K562 (cell line): ENCODE measurements around the gene TPGS1. TPM values are rescaled to one million over a fixed set of nuclear protein-coding genes. Genes with fewer than 3 reads are reported as not detected.
A peak's percentile ranks its signal among the peaks of the same experiment; 100 is the strongest.

Experiments
- ATAC-seq: fragments of 200-7000 bp; cut with Tn5 transposase; 3 replicates; pipeline ENCODE4 v1.9.1; 2020; ENCODE audit warnings: moderate library complexity
- BruUV-seq: library from RNA; stranded (reverse); fragments of 400-500 nt; replicated peaks from 2 replicates; lab custom pipeline; 2021; lab: Mats Ljungman, UMichigan
- CTCF ChIA-PET: fragments of 300-600 bp; formaldehyde crosslinking; extraction: SDS; loops from one replicate; lab custom pipeline; 2021; ENCODE audit warnings: low intra/inter-chr PET ratio; lab: Yijun Ruan, JAX
- POLR2A ChIA-PET: fragments of 300-600, 350-650 bp; sonication (Branson Sonifier 250); formaldehyde crosslinking; extraction: SDS; loops from one replicate; lab custom pipeline; 2021; ENCODE audit warnings: antibody characterized with exemption, inconsistent platforms; lab: Yijun Ruan, JAX
- DNase-seq, 4 experiments: peaks; one replicate each; pipeline versions ENCODE4 v3.0.0 to v3.0.0-alpha.2; 2011 to 2018; ENCODE audit warnings: low spot score in 3 of 4, mixed read lengths in 3 of 4; ENCODE audit errors: extremely low read depth in 1 of 4
- FAIRE-seq: peaks from 2 replicates; lab custom pipeline; 2011; peaks lifted over from hg19 to GRCh38; lab: Jason Lieb, UNC
- H2AFZ ChIP-seq: 2 replicates; pipeline ENCODE4 v1.6.0; 2011; ENCODE audit warnings: low read depth, low read length, control low read depth, inconsistent platforms
- H3K27ac ChIP-seq: fragments of 200-600 bp; 3 replicates; pipeline ENCODE4 v1.8.0; 2011; ENCODE audit warnings: low read depth, mild to moderate bottlenecking, control low read depth, inconsistent platforms, low read length, moderate library complexity, mixed read lengths; ENCODE audit errors: extremely low read depth
- H3K27me3 ChIP-seq, 2 experiments: fragments of 300-600 bp in 1 of 2; 2 replicates in 1 of 2; 3 replicates in 1 of 2; pipeline versions ENCODE4 v1.6.0 to v1.8.0; 2011; ENCODE audit warnings: inconsistent platforms in 2 of 2, low read length in 2 of 2, mild to moderate bottlenecking in 1 of 2, mixed read lengths in 1 of 2, moderate library complexity in 1 of 2; ENCODE audit not compliant: control insufficient read depth in 2 of 2, insufficient read depth in 2 of 2
- H3K36me3 ChIP-seq: fragments of 300-600 bp; 3 replicates; pipeline ENCODE4 v1.8.0; 2011; ENCODE audit warnings: mild to moderate bottlenecking, low read length, inconsistent platforms; ENCODE audit not compliant: control insufficient read depth, insufficient read depth
- H3K4me1 ChIP-seq, 2 experiments: fragments of 200-600 bp in 1 of 2; replicated peaks in 1 of 2; 2 replicates in 1 of 2; 3 replicates in 1 of 2; pipeline versions ENCODE4 v1.5.1 to v1.8.0; 2011; ENCODE audit warnings: inconsistent platforms in 2 of 2, low read length in 2 of 2, mild to moderate bottlenecking in 1 of 2, mixed read lengths in 1 of 2, moderate library complexity in 1 of 2; ENCODE audit not compliant: control insufficient read depth in 2 of 2, insufficient read depth in 2 of 2
- H3K4me2 ChIP-seq: 2 replicates; pipeline ENCODE4 v1.6.1; 2011; ENCODE audit warnings: low read length, control low read depth, inconsistent platforms, mixed read lengths; ENCODE audit not compliant: insufficient read depth
- H3K4me3 ChIP-seq: fragments of 200-600 bp; sonication (generic), shearing (Covaris generic); 2 replicates; pipeline ENCODE4 v1.5.1; 2016; ENCODE audit warnings: control low read depth, inconsistent platforms
- H3K79me2 ChIP-seq: fragments of 200-600 bp; 3 replicates; pipeline ENCODE4 v1.8.0; 2011; ENCODE audit warnings: low read length, inconsistent platforms; ENCODE audit not compliant: control insufficient read depth, insufficient read depth
- H3K9ac ChIP-seq, 2 experiments: 2 replicates each; pipeline versions ENCODE4 v1.6.0 to v1.6.1; 2011; ENCODE audit warnings: low read depth in 2 of 2, low read length in 2 of 2, control low read depth in 1 of 2, inconsistent platforms in 1 of 2, mild to moderate bottlenecking in 1 of 2, mixed read lengths in 1 of 2; ENCODE audit not compliant: insufficient read depth in 1 of 2
- H3K9me1 ChIP-seq: one replicate; pipeline ENCODE4 v1.6.0; 2011; ENCODE audit warnings: inconsistent platforms, mild to moderate bottlenecking, low read length, moderate library complexity; ENCODE audit not compliant: control insufficient read depth, insufficient read depth
- H3K9me3 ChIP-seq: replicated peaks from 2 replicates; pipeline ENCODE4 v1.5.1; 2011; ENCODE audit warnings: low read depth, low read length, inconsistent platforms; ENCODE audit not compliant: control insufficient read depth, insufficient read depth
- H4K20me1 ChIP-seq: replicated peaks from 2 replicates; pipeline ENCODE4 v1.6.1; 2011; ENCODE audit warnings: low read length, inconsistent platforms, mixed read lengths; ENCODE audit not compliant: control insufficient read depth, insufficient read depth
- ATF3 ChIP-seq, 2 experiments: fragments of 450-650 bp in 1 of 2; sonication (generic) in 1 of 2; formaldehyde crosslinking in 1 of 2; IDR thresholded peaks in 1 of 2; conservative IDR thresholded peaks in 1 of 2; 2 replicates each; pipeline versions ENCODE4 v1.6.1 to v1.8.1; 2016 to 2023; ENCODE audit warnings: mild to moderate bottlenecking in 2 of 2, moderate library complexity in 2 of 2, inconsistent platforms in 1 of 2, missing genetic modification reagents in 1 of 2
- CREB1 ChIP-seq, 2 experiments: sonication (generic) in 1 of 2; formaldehyde crosslinking in 1 of 2; IDR thresholded peaks; 2 replicates each; pipeline versions ENCODE4 v1.6.1 to v1.8.0; 2012 to 2022; ENCODE audit warnings: inconsistent platforms in 1 of 2, mild to moderate bottlenecking in 1 of 2, missing genetic modification reagents in 1 of 2, moderate library complexity in 1 of 2
- DIDO1 ChIP-seq: fragments of 450-650 bp; IDR thresholded peaks from 2 replicates; pipeline ENCODE4 v1.6.1; 2016; ENCODE audit warnings: low read depth, missing biosample characterization, missing genetic modification characterization
- DPF2 ChIP-seq: fragments of 450-650 bp; IDR thresholded peaks from 2 replicates; pipeline ENCODE4 v1.6.1; 2016
- GATAD2B ChIP-seq: fragments of 450-650 bp; IDR thresholded peaks from 2 replicates; pipeline ENCODE4 v1.6.1; 2017; ENCODE audit warnings: mild to moderate bottlenecking, borderline replicate concordance
- GTF2B ChIP-seq: IDR thresholded peaks from 2 replicates; pipeline ENCODE4 v1.6.1; 2011; ENCODE audit not compliant: insufficient read length; ENCODE audit errors: extremely low read depth
- KLF1 ChIP-seq: fragments of 450-650 bp; IDR thresholded peaks from 2 replicates; pipeline ENCODE4 v1.6.1; 2016; ENCODE audit warnings: missing genetic modification characterization, missing compliant biosample characterization
- NFIC ChIP-seq: fragments of 450-650 bp; IDR thresholded peaks from 2 replicates; pipeline ENCODE4 v1.6.1; 2017; ENCODE audit warnings: mild to moderate bottlenecking, inconsistent platforms
- RBBP5 ChIP-seq: fragments of 200-600 bp; sonication (generic); IDR thresholded peaks from 2 replicates; pipeline ENCODE4 v1.6.1; 2012; ENCODE audit warnings: borderline replicate concordance, mild to moderate bottlenecking, low read length, control low read depth, inconsistent platforms; ENCODE audit not compliant: insufficient read depth, poor library complexity, severe bottlenecking
- RBFOX2 ChIP-seq: fragments of 200-400 bp; formaldehyde crosslinking; IDR thresholded peaks from 2 replicates; pipeline ENCODE4 v1.6.1; 2017; ENCODE audit warnings: low read depth, mild to moderate bottlenecking, low read length, moderate library complexity
- SRF ChIP-seq, 2 experiments: fragments of 250-450, 450-650 bp in 1 of 2; sonication (Bioruptor Pico) in 1 of 2; sonication (generic) in 1 of 2; formaldehyde crosslinking; IDR thresholded peaks; 2 replicates each; pipeline versions ENCODE4 v1.5.0 to v1.5.1; 2020 to 2022; ENCODE audit warnings: mild to moderate bottlenecking in 1 of 2, missing genetic modification reagents in 1 of 2
- SRSF9 ChIP-seq: fragments of 200-400 bp; formaldehyde crosslinking; IDR thresholded peaks from 2 replicates; pipeline ENCODE4 v1.6.1; 2017; ENCODE audit warnings: low read depth, low read length, borderline replicate concordance
- ZBTB33 ChIP-seq: sonication (generic); formaldehyde crosslinking; IDR thresholded peaks from 2 replicates; pipeline ENCODE4 v1.8.1; 2023; ENCODE audit warnings: mild to moderate bottlenecking, missing genetic modification reagents
- ZC3H11A ChIP-seq: IDR thresholded peaks from 2 replicates; pipeline ENCODE4 v1.6.1; 2012; ENCODE audit warnings: low read depth, low read length, improper control_type of control experiment
- WGBS: fragments of 100-300 bp; shearing (Covaris generic); methylation state at CpG from one replicate; pipeline ENCODE4 v1.1.6; 2016; ENCODE audit warnings: low coverage, mixed read lengths; ENCODE audit not compliant: insufficient coverage; ENCODE audit errors: missing lambda C conversion rate; 5-methylcytosine and 5-hydroxymethylcytosine counted together
- in situ Hi-C: fragments of 300-500 bp; cut with MboI; formaldehyde crosslinking; loops from 4 replicates; pipeline ENCODE4 v1.15.0; 2018; ENCODE audit warnings: inconsistent platforms, mixed read lengths
- intact Hi-C: fragments of 100-400 bp; cut with micrococcal nuclease; formaldehyde crosslinking; loops from 2 replicates; pipeline ENCODE4 v1.14.2; 2022
- polyA plus RNA-seq, 8 experiments: library from polyadenylated mRNA; depleted of rRNA in 4 of 8; stranded (reverse) in 5 of 8; unstranded in 3 of 8; fragments of >200 nt; fragmentation: Nextera tagmentation in 2 of 8; fragmentation: Illumina TruSeq in 1 of 8; extraction: Ambion mirVana in 2 of 8; extraction: Trizol in 1 of 8; gene quantifications; 2 replicates each; pipeline versions ENCODE4 v1.2.1 to v1.2.3, GENCODE V29; 2011 to 2014; ENCODE audit warnings: inconsistent platforms in 1 of 8, missing spikeins in 1 of 8
- total RNA-seq, 7 experiments: library from RNA; depleted of rRNA in 6 of 7; stranded (reverse); fragments of >200 nt in 6 of 7; fragmentation: Illumina TruSeq in 2 of 7; extraction: Trizol in 2 of 7; gene quantifications; 2 replicates each; pipeline versions ENCODE4 v1.2.1 to v1.2.3, GENCODE V29; 2011 to 2021; ENCODE audit warnings: low replicate concordance in 1 of 7

Gene TPGS1
- total and polyA plus RNA-seq, 9 of the 15 experiments (the other 6 are each of a cell fraction or from before 2014, with no cell fraction given), result 0.30 to 31.6 (median 1.2) TPM; not detected in 2

- no peak overlapping the region for H3K4me3 ChIP-seq
- peaks cover 16% of the 10 kb centered on the region; the same call in 2 of the 3 replicates for H3K79me2 ChIP-seq
- no peaks in the 10 kb centered on the region for H4K20me1 ChIP-seq
- H3K9ac ChIP-seq, result peak overlapping the region in 1 of 2 experiments; percentile 81; a peak in 2 of 4 replicates
- peaks cover 4% of the 10 kb centered on the region for H3K9me1 ChIP-seq
- POLR2A ChIA-PET, result interaction anchor here (0.6 to 2.0 kb wide), 9 partner anchors 8 to 351 kb away, joined by 3 to 8 read pairs (median 4); no protein-coding TSS in a partner anchor
- WGBS, result 79% methylated on average over 27 of the region's 30 CpGs
- H3K27ac ChIP-seq, result peak overlapping the region; percentile 4; the same call in 1 of the 3 replicates
- ATAC-seq (no peak), DNase-seq (peak in 1 of 4 experiments; percentile 15), FAIRE-seq (no peak)
- in situ Hi-C loops, result no loop called here
- intact Hi-C loops, result no loop called here
- no peaks in the 10 kb centered on the region; a peak in 1 of 5 replicates for H3K27me3 ChIP-seq
- H3K9me3 ChIP-seq, result peaks cover 4% of the 10 kb centered on the region; the same call in 1 of the 2 replicates
- no peak overlapping the region for H2AFZ ChIP-seq
- H3K4me1 ChIP-seq, result peaks cover 19 to 80% of the 10 kb centered on the region in 2 experiments; a peak in 4 of 5 replicates
- CTCF ChIA-PET, result no interaction called here
- no TSS peak for BruUV-seq
- H3K36me3 ChIP-seq, result peaks cover 24% of the 10 kb centered on the region; the same call in 2 of the 3 replicates
- H3K4me2 ChIP-seq, result peak overlapping the region; percentile 6; the same call in 1 of the 2 replicates
- TF ChIP-seq CREB1 (IDR thresholded peaks at IDR 0.05), result peak; percentile 53; the same call in 1 of the 2 replicates
- TF ChIP-seq CREB1 (CRISPR knock-in tag; IDR thresholded peaks at IDR 0.05), result no peak
- TF ChIP-seq KLF1 (tag), result no peak
- no peak for TF ChIP-seq ZC3H11A
- peak; percentile 33; the same call in 1 of the 2 replicates for TF ChIP-seq ZBTB33 (CRISPR knock-in tag)
- TF ChIP-seq SRSF9, result no peak
- 0 out of 2 replicates have a peak, but pooled peaks have one; percentile 3 for TF ChIP-seq DPF2
- no peak for TF ChIP-seq DIDO1
- no peak for TF ChIP-seq NFIC
- no peak for TF ChIP-seq SRF (CRISPR knock-in tag; IDR thresholded peaks at IDR 0.05)
- TF ChIP-seq ATF3 (IDR thresholded peaks at IDR 0.05), result 0 out of 2 replicates have a peak, but pooled peaks have one; percentile 8
- no peak for TF ChIP-seq ATF3 (CRISPR knock-in tag; conservative IDR thresholded peaks at IDR 0.05)
- peak; percentile 20; the same call in 1 of the 2 replicates for TF ChIP-seq RBFOX2
- TF ChIP-seq GTF2B, result no peak
- no peak for TF ChIP-seq GATAD2B
- TF ChIP-seq RBBP5, result no peak
These were observed 4.0 kb downstream of the TPGS1 start for GRCh38 chr19:511101-511851.
